GM12873 (cell line): ENCODE data around the gene ETFA.

Source experiments
- CTCF ChIP-seq: IDR thresholded peaks from 2 replicates; pipeline ENCODE4 v1.5.1; 2012; ENCODE audit warnings: low read depth, mild to moderate bottlenecking, moderate library complexity, low read length, control low read depth; ENCODE audit not compliant: insufficient read depth; ENCODE audit errors: missing control alignments

The ETFA gene

GRCh38 chr15:76168237-76168984, 142.9 kb downstream of the ETFA start:
- no peak for TF ChIP-seq CTCF

DNA sequence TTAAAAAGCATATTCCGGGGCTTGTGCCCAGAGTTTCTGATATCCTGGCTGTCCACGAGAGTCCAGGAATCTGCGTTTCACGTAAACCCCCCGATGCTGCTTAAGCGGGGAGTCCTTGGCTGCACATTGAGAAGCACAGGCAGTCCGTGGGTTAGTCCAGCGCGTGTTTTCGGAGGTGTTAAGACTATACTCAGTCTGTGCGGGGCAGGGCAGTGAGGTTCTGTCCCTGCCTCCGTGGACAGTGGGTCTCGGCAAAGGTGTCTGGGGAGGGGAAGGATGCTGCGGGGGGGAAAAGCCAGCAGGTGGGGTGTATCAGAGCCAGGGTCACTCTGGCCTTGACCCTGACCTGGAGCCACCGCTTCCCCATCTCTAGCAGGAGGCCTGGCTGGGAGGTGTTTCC, 145.3 kb downstream of the ETFA start:
- TF ChIP-seq CTCF: no peak
